Effector memory CD4-positive, alpha-beta T cell (primary cell): ENCODE measurements around the gene AP1AR.
A peak's percentile ranks its signal among the peaks of the same experiment; 100 is the strongest.
"Not testable (repeated sequence)": the region's sequence is repeated elsewhere in the genome, so short reads cannot be mapped to it uniquely, and the experiment has no call there.

ENCODE experiments used
- DNase-seq, 3 donors: peaks; one replicate each; pipeline ENCODE4 v3.0.0-alpha.2; 2020
- H3K27ac ChIP-seq: 2 replicates; pipeline ENCODE4 v1.7.0; 2013; ENCODE audit warnings: mild to moderate bottlenecking, low read length, moderate library complexity; ENCODE audit not compliant: insufficient read depth, poor library complexity, severe bottlenecking
- H3K27me3 ChIP-seq: replicated peaks from 2 replicates; pipeline ENCODE4 v1.7.0; 2013; ENCODE audit warnings: mild to moderate bottlenecking, low read length; ENCODE audit not compliant: insufficient read depth, control insufficient read depth, poor library complexity, severe bottlenecking
- H3K36me3 ChIP-seq: 2 replicates; pipeline ENCODE4 v1.7.0; 2013; ENCODE audit warnings: mild to moderate bottlenecking, low read length, moderate library complexity; ENCODE audit not compliant: control insufficient read depth, insufficient read depth
- H3K4me1 ChIP-seq: 2 replicates; pipeline ENCODE4 v1.7.0; 2013; ENCODE audit warnings: low read length, mild to moderate bottlenecking; ENCODE audit not compliant: control insufficient read depth, insufficient read depth, poor library complexity, severe bottlenecking
- H3K4me3 ChIP-seq: 2 replicates; pipeline ENCODE4 v1.7.0; 2013; ENCODE audit warnings: low read length, low read depth, mild to moderate bottlenecking; ENCODE audit not compliant: insufficient read depth, poor library complexity, severe bottlenecking
- H3K9me3 ChIP-seq: 2 replicates; pipeline ENCODE4 v1.7.0; 2013; ENCODE audit warnings: mild to moderate bottlenecking, low read length, moderate library complexity; ENCODE audit not compliant: control insufficient read depth

AP1AR gene

GRCh38 chr4:112277220-112277619 is 45.6 kb downstream of the AP1AR start:
- Histone ChIP-seq H3K9me3 (no peaks in the 10 kb centered on the region), H3K4me1 (peaks cover 2% of the 10 kb centered on the region), H3K27ac (no peak overlapping the region), H3K4me3 (no peak overlapping the region), H3K36me3 (peaks cover 6% of the 10 kb centered on the region), H3K27me3 (no peaks in the 10 kb centered on the region)
- DNase-seq, result no peak

- H3K27ac ChIP-seq, result no peak overlapping the region
- H3K27me3 ChIP-seq, result no peaks in the 10 kb centered on the region
- no peak for DNase-seq
- H3K36me3 ChIP-seq, result peaks cover 6% of the 10 kb centered on the region
- no peak overlapping the region for H3K4me3 ChIP-seq
- no peaks in the 10 kb centered on the region for H3K9me3 ChIP-seq
- H3K4me1 ChIP-seq, result peaks cover 4% of the 10 kb centered on the region
Observed at GRCh38 chr4:112277705-112278448, 46.3 kb downstream of the AP1AR start.

- Histone ChIP-seq H3K4me3 (no peak overlapping the region), H3K27ac (peak overlapping the region; percentile 0), H3K9me3 (no peaks in the 10 kb centered on the region), H3K36me3 (peaks cover 6% of the 10 kb centered on the region), H3K4me1 (peaks cover 9% of the 10 kb centered on the region), H3K27me3 (no peaks in the 10 kb centered on the region)
- no peak for DNase-seq
Observed at GRCh38 chr4:112279025-112279881, 47.7 kb downstream of the AP1AR start.

GRCh38 chr4:112279882-112280315 is 48.3 kb downstream of the AP1AR start:
- Histone ChIP-seq H3K9me3 (no peaks in the 10 kb centered on the region), H3K4me3 (no peak overlapping the region), H3K36me3 (peaks cover 6% of the 10 kb centered on the region), H3K27me3 (no peaks in the 10 kb centered on the region), H3K27ac (no peak overlapping the region), H3K4me1 (peaks cover 9% of the 10 kb centered on the region)
- no peak for DNase-seq

GRCh38 chr4:112280386-112281056 is 48.9 kb downstream of the AP1AR start:
- H3K27ac ChIP-seq, result no peak overlapping the region

GRCh38 chr4:112281895-112282398 is 50.4 kb downstream of the AP1AR start:
- not testable (repeated sequence) for H3K27me3 ChIP-seq, H3K4me3 ChIP-seq, H3K9me3 ChIP-seq, H3K27ac ChIP-seq, DNase-seq, H3K36me3 ChIP-seq
- peaks cover 17% of the 10 kb centered on the region for H3K4me1 ChIP-seq

More at GRCh38 chr4:112280386-112281056, 48.9 kb downstream of the AP1AR start:
- no peaks in the 10 kb centered on the region for H3K27me3 ChIP-seq
- peaks cover 6% of the 10 kb centered on the region for H3K36me3 ChIP-seq
- no peak overlapping the region for H3K4me3 ChIP-seq
- peaks cover 9% of the 10 kb centered on the region for H3K4me1 ChIP-seq
- no peaks in the 10 kb centered on the region for H3K9me3 ChIP-seq
- no peak for DNase-seq

- peaks cover 26% of the 10 kb centered on the region for H3K4me1 ChIP-seq
Observed at GRCh38 chr4:112282860-112283667, 51.5 kb downstream of the AP1AR start.

GRCh38 chr4:112284166-112284565 is 52.6 kb downstream of the AP1AR start:
- no peaks in the 10 kb centered on the region for H3K9me3 ChIP-seq
- no peaks in the 10 kb centered on the region for H3K36me3 ChIP-seq
- peak overlapping the region; percentile 90 for H3K27ac ChIP-seq
- no peaks in the 10 kb centered on the region for H3K27me3 ChIP-seq
- H3K4me3 ChIP-seq, result peak overlapping the region; percentile 87
- DNase-seq, result no peak
- H3K4me1 ChIP-seq, result peaks cover 35% of the 10 kb centered on the region

More at GRCh38 chr4:112282860-112283667, 51.5 kb downstream of the AP1AR start:
- peak overlapping the region; percentile 6 for H3K4me3 ChIP-seq
- DNase-seq, result no peak
- no peaks in the 10 kb centered on the region for H3K27me3 ChIP-seq
- peaks cover 1% of the 10 kb centered on the region for H3K36me3 ChIP-seq
- no peak overlapping the region for H3K27ac ChIP-seq
- H3K9me3 ChIP-seq, result no peaks in the 10 kb centered on the region
